Ascending aorta (tissue), 2 donors: ENCODE measurements around the gene GHRH. TPM values are rescaled to one million over a fixed set of nuclear protein-coding genes. Genes with fewer than 3 reads are reported as not detected.

ENCODE experiments used
- DNase-seq, 2 donors: peaks; one replicate each; pipeline ENCODE4 v3.0.0-alpha.2; 2019; ENCODE audit warnings: low spot score in 2 of 2
- H3K27ac ChIP-seq, 2 donors: fragments of 200-600 bp; sonication (generic); one replicate each; pipeline ENCODE4 v1.5.1; 2016 to 2017; ENCODE audit warnings: mild to moderate bottlenecking in 1 of 2
- H3K27me3 ChIP-seq: fragments of 200-600 bp; sonication (generic); one replicate; pipeline ENCODE4 v1.5.1; 2017
- H3K36me3 ChIP-seq, 2 donors: fragments of 200-600 bp; sonication (generic); one replicate each; pipeline ENCODE4 v1.5.1; 2016
- H3K4me1 ChIP-seq, 2 donors: fragments of 200-600 bp; sonication (generic); one replicate each; pipeline ENCODE4 v1.5.1; 2016 to 2017; ENCODE audit warnings: mild to moderate bottlenecking in 1 of 2
- H3K4me3 ChIP-seq, 2 donors: fragments of 200-600 bp; sonication (generic); one replicate each; pipeline ENCODE4 v1.5.1; 2016 to 2017; ENCODE audit warnings: mild to moderate bottlenecking in 1 of 2
- H3K9me3 ChIP-seq, 2 donors: fragments of 200-600 bp; sonication (generic); one replicate each; pipeline ENCODE4 v1.5.1; 2016
- intact Hi-C: fragments of 100-400 bp; cut with DNase I; formaldehyde crosslinking; loops from one replicate; pipeline ENCODE4 v1.15.1; 2023
- total RNA-seq: library from RNA; depleted of rRNA; stranded (reverse); fragments of >200 nt; gene quantifications from one replicate; pipeline ENCODE4 v1.1.0, GENCODE V29; 2016
- TF ChIP-seq, protein P1 (sequence below), 3 experiments: fragments of 200-600 bp in 2 of 3; fragments of 450-650 bp in 1 of 3; sonication (generic) in 2 of 3; IDR thresholded peaks; one replicate each; pipeline ENCODE4 v1.5.1; 2016 to 2019; ENCODE audit warnings: antibody characterized with exemption in 3 of 3, mild to moderate bottlenecking in 1 of 3, moderate library complexity in 1 of 3

Gene GHRH
- total RNA-seq, 1 donor from 2014 or later: not detected

DNA sequence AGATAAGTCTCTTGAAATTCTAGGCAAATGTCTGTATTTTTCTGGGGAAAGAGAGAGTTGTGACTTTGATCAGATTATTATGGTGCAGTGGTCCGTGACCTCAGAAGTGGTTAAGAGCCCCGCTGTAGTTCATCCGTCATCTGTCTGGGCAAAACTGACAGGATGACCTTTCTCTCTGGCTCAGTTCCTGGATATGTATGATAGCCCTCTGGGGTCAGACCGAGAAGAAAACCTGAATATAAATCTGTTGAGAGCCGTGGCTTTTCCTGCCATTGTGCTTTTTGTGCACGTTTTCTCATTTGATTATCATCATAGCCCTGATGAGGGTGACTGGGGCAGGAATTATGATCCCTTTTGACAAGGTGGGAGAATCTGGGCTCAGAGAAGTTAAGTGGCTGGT, 26.5 kb downstream of the GHRH start:
- H3K9me3 ChIP-seq: no peaks in the 10 kb centered on the region
- H3K36me3 ChIP-seq: peaks cover 84 to 91% of the 10 kb centered on the region in 2 donors
- H3K27me3 ChIP-seq: no peaks in the 10 kb centered on the region
- H3K4me3 ChIP-seq: no peak overlapping the region
- intact Hi-C loops: no loop called here
- H3K27ac ChIP-seq: no peak overlapping the region
- peak in 1 of 2 donors; percentile 15 for DNase-seq
- TF ChIP-seq, protein P1, sequence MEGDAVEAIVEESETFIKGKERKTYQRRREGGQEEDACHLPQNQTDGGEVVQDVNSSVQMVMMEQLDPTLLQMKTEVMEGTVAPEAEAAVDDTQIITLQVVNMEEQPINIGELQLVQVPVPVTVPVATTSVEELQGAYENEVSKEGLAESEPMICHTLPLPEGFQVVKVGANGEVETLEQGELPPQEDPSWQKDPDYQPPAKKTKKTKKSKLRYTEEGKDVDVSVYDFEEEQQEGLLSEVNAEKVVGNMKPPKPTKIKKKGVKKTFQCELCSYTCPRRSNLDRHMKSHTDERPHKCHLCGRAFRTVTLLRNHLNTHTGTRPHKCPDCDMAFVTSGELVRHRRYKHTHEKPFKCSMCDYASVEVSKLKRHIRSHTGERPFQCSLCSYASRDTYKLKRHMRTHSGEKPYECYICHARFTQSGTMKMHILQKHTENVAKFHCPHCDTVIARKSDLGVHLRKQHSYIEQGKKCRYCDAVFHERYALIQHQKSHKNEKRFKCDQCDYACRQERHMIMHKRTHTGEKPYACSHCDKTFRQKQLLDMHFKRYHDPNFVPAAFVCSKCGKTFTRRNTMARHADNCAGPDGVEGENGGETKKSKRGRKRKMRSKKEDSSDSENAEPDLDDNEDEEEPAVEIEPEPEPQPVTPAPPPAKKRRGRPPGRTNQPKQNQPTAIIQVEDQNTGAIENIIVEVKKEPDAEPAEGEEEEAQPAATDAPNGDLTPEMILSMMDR (IDR thresholded peaks at IDR 0.05): no peak
- no peaks in the 10 kb centered on the region for H3K4me1 ChIP-seq

DNA sequence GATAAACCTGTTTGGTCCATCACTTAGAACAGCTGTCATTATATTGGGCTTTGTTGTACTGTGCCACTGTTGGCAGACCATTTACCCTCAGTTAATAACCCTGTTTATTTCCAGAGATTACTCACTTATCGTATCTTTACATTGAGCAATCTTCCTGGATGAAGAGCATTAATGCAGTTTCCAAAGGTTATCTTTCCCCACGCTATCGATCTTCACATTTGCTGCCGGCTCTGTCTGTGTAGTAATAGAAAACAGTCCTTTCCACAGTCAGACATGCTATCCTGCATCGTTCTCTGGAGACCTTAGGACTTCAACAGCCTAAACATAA, 27.4 kb downstream of the GHRH start:
- no peak overlapping the region for H3K27ac ChIP-seq
- DNase-seq: no peak
- no peaks in the 10 kb centered on the region for H3K27me3 ChIP-seq
- H3K36me3 ChIP-seq: peaks cover 84 to 96% of the 10 kb centered on the region in 2 donors
- peaks cover 0 to 1% of the 10 kb centered on the region in 2 donors for H3K4me1 ChIP-seq
- intact Hi-C loops: no loop called here
- no peaks in the 10 kb centered on the region for H3K9me3 ChIP-seq
- H3K4me3 ChIP-seq: no peak overlapping the region
- TF ChIP-seq, protein P1 (IDR thresholded peaks at IDR 0.05): no peak

DNA sequence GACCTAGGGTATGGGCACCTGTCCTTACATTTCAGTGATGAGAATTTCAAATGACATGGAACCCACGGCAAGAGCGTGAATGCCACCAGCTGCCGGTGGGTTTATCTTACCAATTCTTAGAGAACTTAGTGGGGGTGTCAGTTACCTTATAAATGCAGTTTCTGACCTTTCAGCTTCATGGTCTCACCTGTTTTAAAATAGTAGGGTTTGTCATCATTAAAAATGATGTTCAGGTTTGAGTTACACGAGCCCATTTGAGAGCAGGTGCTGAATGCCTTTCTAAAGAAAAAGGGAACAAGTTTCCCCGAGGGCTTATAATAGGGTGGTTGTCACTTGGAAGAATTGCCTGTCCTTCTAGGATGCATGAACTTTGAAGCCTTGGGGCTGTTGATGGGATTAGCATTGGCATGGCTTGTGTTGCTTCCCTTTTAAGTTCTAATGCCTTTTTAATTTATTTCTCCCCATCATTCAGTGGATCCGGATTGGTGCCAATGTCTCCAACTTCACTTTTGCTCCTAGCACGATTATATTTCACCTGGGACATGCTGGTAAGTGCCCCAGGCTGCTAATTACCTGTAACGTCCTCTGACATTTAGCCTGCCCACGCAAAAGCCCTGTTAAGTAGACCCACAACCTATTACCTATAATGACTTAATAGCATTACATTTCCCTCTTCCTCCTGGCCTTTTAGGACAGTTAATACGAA, 27.9 kb downstream of the GHRH start:
- DNase-seq: peak in 1 of 2 donors; percentile 12
- no peak overlapping the region for H3K27ac ChIP-seq
- H3K27me3 ChIP-seq: no peaks in the 10 kb centered on the region
- TF ChIP-seq, protein P1 (IDR thresholded peaks at IDR 0.05): no peak
- intact Hi-C loops: no loop called here
- H3K9me3 ChIP-seq: no peaks in the 10 kb centered on the region
- peaks cover 86 to 98% of the 10 kb centered on the region in 2 donors for H3K36me3 ChIP-seq
- no peak overlapping the region for H3K4me3 ChIP-seq
- H3K4me1 ChIP-seq: peaks cover 0 to 3% of the 10 kb centered on the region in 2 donors

DNA sequence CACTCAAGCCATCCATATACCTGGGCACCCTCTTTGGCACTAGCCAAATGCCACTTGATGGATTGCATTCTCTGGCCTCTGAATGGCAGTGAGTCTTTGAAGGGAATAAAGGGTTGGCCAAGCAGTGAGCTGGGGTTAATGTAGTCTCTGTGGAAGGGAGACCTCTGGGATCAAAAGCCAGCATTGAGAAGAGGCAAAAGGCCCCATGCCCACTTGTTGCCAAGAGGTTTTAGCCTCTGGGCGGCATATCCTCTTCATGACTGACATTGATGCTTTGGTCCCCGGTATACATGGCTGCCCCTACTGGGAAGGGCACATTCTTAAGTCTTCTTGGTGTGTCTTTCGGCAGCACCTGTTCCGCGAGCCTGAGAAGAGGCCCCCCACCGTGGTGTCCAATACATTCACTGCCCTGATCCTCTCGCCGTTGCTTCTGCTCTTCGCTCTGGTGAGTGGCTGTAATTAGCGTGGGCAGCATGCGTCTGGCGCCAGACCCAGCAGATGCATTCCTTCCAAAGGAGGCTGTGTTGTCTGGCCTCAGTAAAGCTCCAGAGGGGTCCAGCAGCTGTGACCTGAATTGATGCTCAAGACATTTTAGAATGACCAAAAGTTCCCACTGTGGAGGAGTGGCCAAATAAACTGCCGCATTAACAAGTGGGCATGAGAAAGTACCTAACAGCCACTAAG, 29.5 kb downstream of the GHRH start:
- H3K36me3 ChIP-seq: peaks cover 75 to 89% of the 10 kb centered on the region in 2 donors
- H3K9me3 ChIP-seq: no peaks in the 10 kb centered on the region
- no peak for DNase-seq
- no peaks in the 10 kb centered on the region for H3K27me3 ChIP-seq
- H3K27ac ChIP-seq: no peak overlapping the region
- H3K4me3 ChIP-seq: no peak overlapping the region
- TF ChIP-seq, protein P1 (IDR thresholded peaks at IDR 0.05): no peak
- peaks cover 6 to 19% of the 10 kb centered on the region in 2 donors for H3K4me1 ChIP-seq
- intact Hi-C loops: no loop called here

- Histone ChIP-seq H3K9me3 (no peaks in the 10 kb centered on the region), H3K27me3 (no peaks in the 10 kb centered on the region), H3K4me3 (no peak overlapping the region), H3K27ac (no peak overlapping the region), H3K4me1 (peaks cover 7 to 26% of the 10 kb centered on the region in 2 donors), H3K36me3 (peaks cover 66 to 87% of the 10 kb centered on the region in 2 donors)
- TF ChIP-seq, protein P1 (IDR thresholded peaks at IDR 0.05): no peak
- intact Hi-C loops: no loop called here
- DNase-seq: no peak
Measured at GRCh38 chr20:37230200-37230599, 31.4 kb downstream of the GHRH start.
